Measurements from ENCODE around the gene FABP7.

The FABP7 gene

DNA sequence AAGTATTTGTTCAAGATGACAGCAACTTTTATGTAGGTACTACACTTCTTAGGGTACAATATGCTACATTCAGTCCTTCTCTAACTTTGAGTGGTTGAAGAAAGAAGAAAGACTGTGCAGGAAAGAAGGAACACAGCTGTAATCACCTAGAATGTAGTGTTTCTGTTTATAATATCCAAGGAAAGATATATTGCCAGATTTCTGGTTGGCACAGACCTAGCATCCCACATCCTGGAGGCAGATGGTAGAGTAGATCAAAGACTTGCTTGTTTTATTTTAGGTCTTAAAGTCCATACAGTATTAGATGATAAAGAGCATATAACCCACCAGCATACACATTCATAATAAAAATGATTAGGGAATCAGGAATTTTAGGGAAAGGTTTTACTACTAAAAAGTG lies 13.3 kb upstream of the FABP7 start:
- DNase-seq, result no peak

DNA sequence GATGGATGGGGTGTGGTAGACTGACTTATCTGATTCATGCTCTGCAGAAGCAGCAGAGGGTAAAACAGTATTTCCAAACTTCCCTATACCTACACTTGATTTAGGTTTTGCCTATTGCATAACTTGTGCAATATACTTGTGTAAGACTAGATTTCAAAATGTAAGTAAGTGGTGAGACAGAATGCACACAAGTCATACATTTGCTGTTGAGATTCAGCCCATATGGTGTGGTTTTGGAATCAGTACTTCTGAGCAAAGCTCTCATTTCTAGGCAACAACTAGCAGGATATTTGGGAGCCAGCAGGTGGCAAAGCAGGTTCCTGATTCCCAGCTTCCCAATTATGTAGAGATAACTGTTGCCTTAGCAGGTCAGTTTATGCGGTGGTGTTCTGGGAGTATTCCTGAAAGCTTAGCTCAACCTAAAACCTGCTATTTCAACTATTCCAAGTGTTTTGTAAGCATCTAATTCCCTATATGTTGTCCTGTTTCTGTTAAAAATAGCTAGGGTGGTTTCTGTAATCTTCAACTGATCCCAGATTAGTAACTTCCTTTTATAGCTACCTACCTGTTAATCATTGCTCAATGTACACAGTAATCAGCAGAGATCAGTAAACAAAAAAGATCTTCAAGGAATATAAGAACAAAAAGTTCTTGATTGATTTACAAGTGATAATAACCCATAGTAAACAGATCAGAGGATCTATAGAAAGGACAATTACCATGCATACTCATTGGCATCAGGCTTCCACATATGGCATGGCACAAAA lies 8.5 kb upstream of the FABP7 start:
- no peak for DNase-seq

DNA sequence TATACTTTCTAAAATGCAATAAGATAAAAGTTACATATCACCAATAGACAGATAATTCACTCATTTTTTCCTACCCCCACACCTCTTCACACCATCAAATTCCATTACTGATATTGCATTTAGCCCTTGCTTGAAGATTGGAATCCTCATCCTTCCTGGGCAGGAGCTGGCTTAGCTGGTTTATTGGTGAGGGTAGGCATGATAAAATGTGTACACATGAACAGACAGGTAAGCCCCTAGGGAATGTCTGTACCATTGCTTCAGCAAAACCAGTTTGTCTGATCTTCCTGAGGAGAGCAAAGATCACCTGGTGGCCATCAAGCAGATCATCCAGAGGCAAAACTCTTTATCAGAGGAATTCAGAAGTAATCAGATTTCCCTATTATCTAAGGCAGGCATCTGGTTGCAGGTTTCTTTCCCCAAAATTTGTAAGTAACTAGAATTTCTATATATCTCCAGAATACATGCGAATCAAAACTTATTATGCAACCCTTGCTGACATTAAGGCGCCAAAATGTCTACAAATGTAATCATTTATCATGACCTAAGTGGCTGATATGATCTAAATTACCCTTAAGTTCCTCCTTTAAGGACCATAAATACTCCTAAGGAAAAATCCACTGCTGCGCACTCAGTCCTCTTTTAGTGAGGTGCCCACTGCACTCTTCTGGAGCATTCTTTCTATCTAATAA lies 6.6 kb upstream of the FABP7 start:
- peak; percentile 65 for DNase-seq

DNA sequence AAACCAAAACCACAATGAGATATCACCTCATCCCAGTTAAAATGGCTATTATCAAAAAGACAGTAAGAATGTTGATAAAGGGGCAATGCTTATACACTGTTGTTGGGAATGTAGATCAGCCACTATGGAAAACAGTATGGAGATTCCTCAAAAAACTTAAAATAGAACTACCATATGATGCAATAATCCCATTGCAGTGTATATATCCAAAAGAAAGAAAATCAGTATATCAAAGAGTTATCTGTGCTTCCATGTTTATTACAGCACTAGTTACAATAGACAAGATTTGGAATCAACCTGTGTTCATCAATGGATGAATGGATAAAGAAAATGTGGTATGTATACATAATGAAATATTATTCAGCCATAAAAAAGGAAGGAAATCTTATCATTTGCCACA lies 3.5 kb upstream of the FABP7 start:
- no peak for DNase-seq

DNA sequence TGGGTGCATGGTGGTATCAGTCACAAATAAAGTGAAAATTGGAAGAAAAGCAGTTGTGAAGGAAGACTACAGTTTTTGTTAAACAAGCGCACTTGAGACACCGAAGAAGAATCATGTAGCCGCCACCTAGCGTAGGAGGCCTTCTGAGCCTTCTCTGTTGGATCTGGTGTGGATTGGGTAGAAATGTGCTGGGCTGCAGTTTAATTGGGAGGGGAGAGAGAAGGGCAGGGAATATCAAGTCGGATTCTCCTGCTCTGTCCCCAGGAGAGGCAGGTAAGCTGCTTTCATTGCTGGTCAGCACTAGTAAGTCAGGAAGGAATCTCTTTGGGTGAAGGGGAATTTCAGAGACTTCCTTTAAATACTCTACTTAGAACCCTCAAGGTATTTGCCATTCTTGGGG lies 1.2 kb upstream of the FABP7 start:
- DNase-seq, result no peak

DNA sequence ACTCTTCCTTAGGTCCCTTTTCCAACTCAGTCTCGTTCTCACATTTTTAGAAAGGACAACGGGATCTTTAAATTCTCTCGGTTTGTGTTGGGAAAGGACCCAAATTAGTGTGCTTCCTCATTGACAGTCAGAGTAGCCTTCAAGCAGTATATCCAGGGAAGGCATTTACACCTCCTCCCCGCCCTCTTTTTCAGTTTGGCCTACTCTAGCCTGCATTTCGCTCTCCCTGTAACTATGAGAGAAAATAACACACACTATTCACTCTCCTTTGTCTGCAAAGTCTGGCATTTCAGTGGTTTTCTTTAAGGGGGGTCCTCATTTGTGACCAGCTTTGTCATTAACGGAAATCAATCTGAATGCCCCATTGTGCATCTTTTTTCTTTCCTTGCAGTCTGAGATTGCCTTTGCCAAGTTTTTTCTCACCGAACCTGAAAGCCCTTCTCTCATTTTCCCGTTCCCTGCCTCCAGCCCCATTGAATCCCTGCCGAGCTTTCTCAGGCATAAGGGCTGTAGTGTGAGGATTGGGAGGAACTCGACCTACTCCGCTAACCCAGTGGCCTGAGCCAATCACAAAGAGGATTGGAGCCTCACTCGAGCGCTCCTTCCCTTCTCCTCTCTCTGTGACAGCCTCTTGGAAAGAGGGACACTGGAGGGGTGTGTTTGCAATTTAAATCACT lies 393 bp upstream of the FABP7 start:
- peak; percentile 84 for DNase-seq

DNA sequence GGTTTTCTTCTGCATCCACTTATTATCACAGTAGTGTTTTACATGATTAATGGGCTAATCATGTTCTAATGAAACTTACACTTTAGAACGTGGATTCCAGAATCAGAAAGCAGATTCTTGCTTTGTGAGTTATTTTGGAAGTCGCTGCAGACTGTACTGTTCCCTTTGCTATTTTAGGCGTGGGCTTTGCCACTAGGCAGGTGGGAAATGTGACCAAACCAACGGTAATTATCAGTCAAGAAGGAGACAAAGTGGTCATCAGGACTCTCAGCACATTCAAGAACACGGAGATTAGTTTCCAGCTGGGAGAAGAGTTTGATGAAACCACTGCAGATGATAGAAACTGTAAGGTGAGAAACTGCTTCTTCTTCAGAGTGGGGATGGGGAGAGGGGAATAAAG lies 598 bp downstream of the FABP7 start:
- DNase-seq, result no peak

DNA sequence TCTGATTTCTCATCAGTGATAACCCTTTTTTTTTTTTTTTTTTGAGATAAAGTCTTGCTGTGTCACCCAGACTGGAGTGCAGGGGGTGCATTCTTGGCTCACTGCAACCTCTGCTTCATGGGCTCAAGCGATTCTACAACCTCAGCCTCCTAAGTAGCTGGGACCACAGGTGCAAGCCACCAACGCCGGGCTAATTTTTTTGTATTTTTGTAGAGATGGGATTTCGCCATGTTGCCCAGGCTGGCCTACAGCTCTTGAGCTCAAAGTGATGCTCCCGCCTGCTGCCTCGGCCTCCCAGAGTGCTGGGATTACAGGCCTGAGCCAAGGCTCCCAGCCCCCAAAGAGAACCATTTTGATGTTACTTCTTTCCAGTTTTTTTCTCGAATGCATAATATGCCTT lies 2.2 kb downstream of the FABP7 start:
- DNase-seq, result no peak

DNA sequence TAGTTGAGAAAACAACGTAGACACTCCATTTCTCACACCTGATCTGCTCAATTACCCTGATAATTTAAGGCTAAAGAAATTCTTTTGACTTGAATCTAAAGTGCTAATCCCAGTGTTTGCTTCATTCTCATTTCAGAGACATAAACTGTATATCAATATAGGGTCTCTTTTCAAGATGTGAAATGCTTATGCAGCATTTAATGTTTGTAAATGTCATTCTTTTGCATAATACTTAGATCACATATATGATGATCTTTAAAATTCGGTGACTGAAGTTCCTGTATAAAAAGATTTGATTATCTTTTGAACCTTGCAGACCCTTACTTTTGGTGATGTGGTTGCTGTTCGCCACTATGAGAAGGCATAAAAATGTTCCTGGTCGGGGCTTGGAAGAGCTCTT lies 3.9 kb downstream of the FABP7 start:
- DNase-seq, result no peak

DNA sequence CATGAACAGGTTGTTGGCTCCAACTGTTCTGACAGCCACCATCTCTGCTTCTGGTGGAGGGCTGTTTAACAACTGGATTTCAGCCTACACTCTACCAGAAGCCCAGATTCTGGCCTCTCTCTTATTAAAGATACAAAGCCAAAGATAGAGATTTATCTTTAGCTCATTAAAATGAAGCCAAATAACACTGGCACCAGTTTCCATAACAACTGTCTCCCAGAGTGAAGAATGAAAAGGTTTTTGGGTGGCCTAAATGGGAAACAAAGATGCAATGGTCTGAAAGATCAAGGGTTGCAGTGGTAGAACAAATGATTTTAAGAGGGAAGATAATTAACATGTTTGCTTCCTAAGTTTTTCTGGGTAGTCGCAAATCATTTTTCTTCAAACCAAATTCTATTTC lies 6.4 kb downstream of the FABP7 start:
- DNase-seq, result no peak

DNA sequence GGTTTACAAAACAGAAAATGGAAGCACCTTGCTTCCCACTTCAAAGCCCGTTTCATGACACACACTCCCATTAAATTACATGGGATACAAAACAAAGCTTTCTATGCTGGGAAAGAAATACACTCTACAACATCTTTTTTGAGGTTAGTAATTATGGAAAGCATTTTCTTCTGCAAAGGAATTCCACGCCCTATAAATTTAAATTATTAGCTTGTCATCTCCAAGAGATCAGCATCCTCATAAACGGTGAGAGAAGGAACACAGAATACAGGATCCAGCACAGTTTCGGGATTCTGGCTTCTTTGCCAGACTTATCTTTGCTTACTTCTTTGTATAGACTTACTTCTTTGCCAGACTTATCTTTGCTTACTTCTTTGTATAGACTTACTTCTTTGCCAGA lies 8.2 kb downstream of the FABP7 start:
- DNase-seq, result no peak

DNA sequence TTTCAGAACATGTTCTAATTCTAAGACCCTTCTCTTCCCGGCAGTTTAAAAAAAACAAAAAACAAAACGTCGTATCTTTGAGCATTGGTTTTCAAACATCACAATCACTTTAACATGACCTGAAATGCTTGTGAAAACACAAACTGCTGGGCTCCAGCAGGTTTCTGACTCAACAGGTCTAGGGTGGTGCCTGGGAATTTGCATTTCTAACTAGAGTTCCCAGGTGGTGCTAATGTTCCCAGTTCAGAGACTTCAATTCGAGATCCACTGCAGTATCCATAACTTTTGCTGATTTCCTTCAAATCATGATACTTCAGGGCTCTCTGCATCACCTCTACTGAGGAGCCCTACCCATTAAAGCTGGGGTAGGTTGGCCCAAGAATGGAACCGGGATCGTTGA lies 8.7 kb downstream of the FABP7 start:
- DNase-seq, result no peak

DNA sequence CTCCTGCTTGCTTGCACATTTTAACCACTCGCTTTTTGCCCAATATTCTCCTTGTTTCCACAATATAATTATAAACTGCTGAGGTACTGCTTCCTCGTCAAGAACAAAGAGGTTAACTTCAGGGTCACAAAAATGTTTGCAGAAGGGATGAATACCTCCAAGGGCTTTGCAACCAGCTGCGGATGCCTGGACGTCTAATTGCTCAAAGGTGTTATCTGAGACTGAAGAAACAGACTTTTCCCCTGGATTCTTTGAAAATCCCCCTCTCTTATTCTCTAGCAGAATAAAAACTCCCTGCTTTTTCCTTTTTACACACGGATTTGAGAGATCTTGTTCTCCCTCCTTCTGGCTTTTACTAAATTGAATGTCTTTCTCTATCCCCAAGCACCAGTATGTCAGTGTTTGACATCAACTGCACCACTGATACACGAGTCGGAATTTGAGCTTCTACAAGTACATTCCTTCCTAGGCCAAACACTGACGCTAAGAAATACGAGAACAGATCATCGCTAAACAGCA lies 9.2 kb downstream of the FABP7 start:
- no peak for DNase-seq

DNA sequence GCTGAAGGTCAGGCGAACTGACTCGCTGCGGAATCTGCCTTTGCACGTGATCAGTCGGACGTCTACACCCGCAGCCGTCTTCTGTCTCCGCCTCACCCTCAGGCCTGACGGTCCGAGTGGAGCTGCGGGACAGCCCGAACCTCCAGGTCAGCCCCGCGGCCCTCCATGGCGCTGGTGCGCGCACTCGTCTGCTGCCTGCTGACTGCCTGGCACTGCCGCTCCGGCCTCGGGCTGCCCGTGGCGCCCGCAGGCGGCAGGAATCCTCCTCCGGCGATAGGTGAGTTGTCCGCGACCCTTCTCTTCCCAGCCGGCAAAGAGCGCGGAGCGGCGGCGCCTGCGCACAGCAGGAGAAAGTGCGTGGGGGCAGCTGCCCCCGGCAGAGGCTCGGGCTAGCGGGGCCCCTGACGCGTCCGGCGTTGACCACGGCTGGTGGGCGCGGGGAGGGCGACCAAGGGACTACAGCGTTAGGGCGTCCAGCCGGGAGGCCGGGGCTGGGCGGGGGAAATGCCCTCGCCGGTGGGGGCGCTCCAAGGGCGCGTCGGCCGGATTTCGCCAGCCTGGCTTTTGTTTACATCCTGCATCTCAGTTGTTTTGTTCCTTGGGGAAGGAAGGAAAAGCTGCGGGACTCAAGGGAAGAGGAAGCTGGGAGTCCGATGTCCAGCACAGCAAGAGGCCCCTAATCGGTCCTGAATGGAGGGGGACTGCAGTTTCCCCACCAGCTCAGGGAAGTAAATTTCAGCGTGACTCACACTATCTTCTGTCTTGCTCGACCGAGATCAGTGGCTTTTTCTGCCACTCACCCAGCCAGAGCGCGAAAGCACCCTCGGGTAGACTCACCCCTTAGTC lies 9.9 kb downstream of the FABP7 start, which contains the start of gene SMPDL3A:
SMPDL3A (plus strand) TSS at position 77 of the 846 bp plus-strand sequence; CDS start at position 166, 89 bp downstream.
- peak; percentile 95 for DNase-seq

DNA sequence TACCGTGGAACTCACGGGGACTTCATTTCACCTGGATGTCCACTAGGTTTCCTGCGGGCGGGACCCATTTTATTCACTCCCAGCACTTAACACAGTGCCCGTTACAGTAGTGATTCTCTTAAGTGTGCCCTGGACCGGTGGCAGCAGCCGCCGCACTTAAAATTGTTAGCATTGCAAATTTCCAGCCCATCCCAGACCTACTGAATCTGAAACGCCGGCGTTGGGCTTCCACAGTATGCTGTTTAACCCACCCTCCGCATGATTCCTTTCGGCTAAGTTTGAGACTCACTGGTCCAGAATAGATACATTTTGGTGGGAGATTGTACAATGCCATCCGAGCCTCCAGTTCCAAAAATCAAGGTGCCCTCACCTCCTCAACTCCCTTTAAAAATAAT lies 10.5 kb downstream of the FABP7 start:
- DNase-seq, result no peak

DNA sequence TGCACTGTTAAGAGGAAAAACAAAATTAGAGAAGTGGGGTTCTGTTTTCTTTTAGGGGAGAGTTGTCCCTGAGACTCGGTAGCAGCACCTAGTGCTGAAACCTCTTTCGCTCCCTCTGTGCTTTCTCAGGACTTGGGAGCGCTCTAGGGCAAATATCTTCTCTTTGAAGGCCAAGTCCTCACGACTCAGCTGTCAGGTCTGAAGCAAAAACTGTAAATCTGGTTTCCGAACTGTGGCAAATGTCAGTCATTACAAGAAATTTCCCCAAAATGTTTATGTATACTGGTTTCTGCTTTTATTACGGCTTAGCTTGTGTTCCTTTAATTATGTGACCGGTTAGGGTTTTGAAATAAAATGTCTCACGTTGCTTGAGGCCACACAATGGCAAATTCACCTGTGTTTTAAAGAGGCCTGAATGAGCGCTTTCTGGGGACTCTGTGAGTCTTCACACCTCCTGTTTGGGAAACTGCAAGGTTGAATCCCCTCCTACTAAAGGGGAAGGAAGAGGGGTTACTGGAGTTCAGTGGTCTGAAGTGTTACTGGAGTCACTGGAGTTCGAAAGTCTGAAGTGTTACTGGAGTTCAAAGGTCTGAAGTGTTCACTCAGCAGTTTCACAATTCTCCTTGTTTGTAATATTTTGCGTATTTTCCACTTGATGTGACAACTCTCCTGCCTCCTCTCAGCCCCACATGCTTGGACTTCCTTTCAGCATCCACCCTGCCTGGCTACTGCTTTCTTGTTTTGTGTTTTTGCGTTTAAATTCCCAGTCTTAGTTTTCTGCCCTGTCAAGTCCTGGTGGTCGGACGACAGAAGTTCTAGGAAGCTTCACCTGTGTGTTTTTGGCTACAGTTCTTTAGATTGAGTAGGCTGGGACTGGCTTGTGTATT lies 11.2 kb downstream of the FABP7 start:
- peak; percentile 69 for DNase-seq

DNA sequence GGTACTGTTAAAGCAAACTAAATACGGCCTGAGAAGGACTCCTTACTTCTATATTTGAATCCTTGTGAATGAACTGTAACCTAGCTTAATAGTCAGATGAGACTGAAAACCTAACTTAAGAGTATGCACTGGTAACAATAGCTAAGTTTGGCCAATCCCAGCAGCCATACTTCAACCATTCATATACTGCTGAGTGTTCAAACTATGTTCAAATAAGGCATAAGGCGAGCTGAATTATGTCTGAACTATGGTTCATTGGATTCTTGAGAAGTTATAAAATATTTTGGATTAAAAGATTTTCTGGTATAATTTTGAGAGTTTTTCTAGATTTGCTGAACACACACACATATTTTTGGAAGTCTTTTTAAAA lies 11.8 kb downstream of the FABP7 start:
- no peak for DNase-seq

DNA sequence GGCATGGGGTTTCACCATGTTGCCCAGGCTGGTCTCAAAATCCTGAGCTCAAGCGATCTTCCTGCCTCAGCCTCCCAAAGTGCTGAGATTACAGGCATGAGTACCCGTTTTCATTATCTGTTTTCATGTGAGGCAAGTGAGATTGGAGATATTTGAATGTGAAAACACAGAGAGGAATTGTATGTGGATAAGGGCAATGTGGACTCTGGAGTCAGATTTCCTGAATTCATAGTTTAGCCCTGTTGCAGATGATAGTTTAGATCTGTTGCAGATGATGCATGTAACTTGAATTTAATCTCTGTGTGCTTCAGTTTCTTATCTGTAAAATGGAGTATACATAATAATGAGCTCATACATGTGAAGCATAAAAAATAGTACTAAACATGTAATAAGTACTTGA lies 13.2 kb downstream of the FABP7 start:
- no peak for DNase-seq

DNA sequence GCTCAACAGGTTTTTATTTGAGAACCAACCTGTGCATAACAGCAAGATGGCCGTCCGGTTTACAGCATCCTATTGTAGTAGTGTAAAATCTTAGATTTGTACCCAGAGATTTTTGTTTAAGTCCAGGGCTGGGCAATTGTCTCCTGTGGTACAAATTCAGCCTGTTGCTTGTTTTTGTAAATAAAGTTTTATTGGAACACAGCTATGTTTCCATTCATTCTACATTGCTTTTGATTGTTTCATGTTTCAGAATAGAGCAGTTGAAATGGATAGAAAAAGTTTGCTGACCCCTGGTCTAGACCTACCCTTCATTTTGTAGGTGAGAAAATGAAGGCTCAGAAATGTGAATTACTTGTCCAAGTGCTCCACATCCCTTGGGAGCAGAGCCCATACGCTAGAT lies 18.0 kb downstream of the FABP7 start:
- no peak for DNase-seq

DNA sequence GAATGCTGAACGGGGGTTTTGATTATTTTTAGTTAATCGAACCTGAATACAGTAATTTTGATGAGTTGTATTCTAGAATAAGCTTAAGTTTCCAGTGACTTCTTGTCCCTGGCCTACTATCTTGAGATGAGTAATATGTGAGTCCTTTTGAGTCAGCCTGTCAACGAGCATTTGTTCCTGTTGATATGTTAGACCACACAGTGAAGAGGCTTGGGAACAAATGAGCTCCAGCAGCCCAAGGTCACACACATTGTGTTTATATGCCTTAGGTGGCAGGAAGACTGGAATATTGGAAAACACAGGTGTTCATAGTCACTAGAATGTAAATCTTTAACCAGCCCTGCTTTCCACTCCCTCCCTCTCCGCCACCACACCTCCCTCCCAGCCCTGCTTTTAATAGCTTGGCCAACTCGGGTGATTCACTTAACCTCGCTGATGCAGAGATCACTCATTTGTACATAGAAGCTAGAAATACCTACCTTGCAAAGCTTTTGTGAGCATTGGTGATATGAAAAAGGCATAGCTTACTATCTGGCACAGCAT lies 18.7 kb downstream of the FABP7 start:
- DNase-seq, result peak; percentile 57

DNA sequence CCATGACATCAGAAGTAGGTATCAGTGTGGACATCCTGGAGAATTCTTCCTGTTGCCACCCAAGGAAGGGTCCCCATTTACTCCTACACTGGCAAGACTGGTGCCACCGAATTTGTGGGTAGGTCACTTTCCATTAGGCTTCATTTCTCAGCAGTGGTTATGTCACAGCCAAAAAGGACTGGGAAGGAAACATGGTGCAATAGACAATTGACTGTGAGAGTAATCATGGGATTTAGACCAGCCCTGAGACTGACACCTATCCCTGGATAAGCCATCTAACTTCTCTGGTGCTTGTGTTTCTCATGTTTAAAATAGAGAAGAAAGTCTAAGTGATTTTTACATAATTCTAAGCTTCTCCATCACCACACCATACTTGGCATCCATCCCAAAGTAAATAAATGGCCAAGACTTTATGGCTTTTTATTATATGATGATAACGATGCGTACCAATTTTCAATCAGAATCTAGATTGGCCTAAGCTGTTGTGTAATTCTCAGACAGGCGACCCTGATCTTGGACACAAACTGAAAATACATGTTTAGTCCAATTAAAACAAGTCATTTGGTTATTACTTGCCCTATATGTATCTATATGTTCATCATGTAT lies 19.7 kb downstream of the FABP7 start:
- DNase-seq, result no peak

Measured in islet precursor cell (in vitro differentiated cells).